Smooth muscle cell (in vitro differentiated cells): ENCODE measurements around the gene TLE2. TPM values are rescaled to one million over a fixed set of nuclear protein-coding genes. Genes with fewer than 3 reads are reported as not detected.

ENCODE experiments used
- DNase-seq: peaks from one replicate; lab custom pipeline; 2025; ENCODE audit not compliant: unreplicated experiment; lab: John Stamatoyannopoulos, UW
- H2AFZ ChIP-seq: fragments of 200-600 bp; sonication (generic); 2 replicates; pipeline ENCODE4 v1.6.0; 2016; ENCODE audit warnings: antibody characterized with exemption, low read depth, mild to moderate bottlenecking
- H3F3A ChIP-seq: fragments of 200-600 bp; sonication (generic); 2 replicates; pipeline ENCODE4 v1.6.0; 2017; ENCODE audit warnings: antibody characterized with exemption, low read depth
- H3K27ac ChIP-seq: fragments of 200-600 bp; sonication (generic); 2 replicates; pipeline ENCODE4 v1.5.1; 2016; ENCODE audit warnings: low read depth, mild to moderate bottlenecking
- H3K27me3 ChIP-seq: fragments of 200-600 bp; sonication (generic); 2 replicates; pipeline ENCODE4 v1.6.1; 2016; ENCODE audit warnings: low read depth, mild to moderate bottlenecking
- H3K36me3 ChIP-seq: fragments of 200-600 bp; sonication (generic); 2 replicates; pipeline ENCODE4 v1.5.1; 2016; ENCODE audit warnings: low read depth
- H3K4me1 ChIP-seq: fragments of 200-600 bp; sonication (generic); 2 replicates; pipeline ENCODE4 v1.5.1; 2016; ENCODE audit warnings: low read depth
- H3K4me2 ChIP-seq: fragments of 200-600 bp; sonication (generic); 2 replicates; pipeline ENCODE4 v1.6.0; 2016; ENCODE audit warnings: mild to moderate bottlenecking
- H3K4me3 ChIP-seq: fragments of 200-600 bp; sonication (generic); 2 replicates; pipeline ENCODE4 v1.5.1; 2016; ENCODE audit warnings: mild to moderate bottlenecking
- H3K79me2 ChIP-seq: fragments of 200-600 bp; sonication (generic); 2 replicates; pipeline ENCODE4 v1.6.0; 2016; ENCODE audit warnings: low read depth, mild to moderate bottlenecking
- H3K9ac ChIP-seq: fragments of 200-600 bp; sonication (generic); 2 replicates; pipeline ENCODE4 v1.6.0; 2016; ENCODE audit warnings: low read depth
- H3K9me3 ChIP-seq: fragments of 200-600 bp; sonication (generic); replicated peaks from 2 replicates; pipeline ENCODE4 v1.5.1; 2016; ENCODE audit warnings: low read depth
- H4K20me1 ChIP-seq: fragments of 200-600 bp; sonication (generic); 2 replicates; pipeline ENCODE4 v1.6.0; 2016; ENCODE audit warnings: low read depth
- CTCF ChIP-seq: fragments of 200-600 bp; sonication (generic); IDR thresholded peaks from 2 replicates; pipeline ENCODE4 v1.5.1; 2017; ENCODE audit warnings: borderline replicate concordance, mild to moderate bottlenecking, antibody characterized with exemption; ENCODE audit not compliant: insufficient read depth, poor library complexity, severe bottlenecking
- WGBS: methylation state at CpG from one replicate; pipeline ENCODE4 v1.1.7; 2016; ENCODE audit warnings: low lambda C conversion rate; 5-methylcytosine and 5-hydroxymethylcytosine counted together
- polyA plus RNA-seq: library from polyadenylated mRNA; unstranded; fragments of >200 nt; fragmentation: Nextera tagmentation; extraction: Ambion mirVana; gene quantifications from 2 replicates; pipeline ENCODE4 v1.2.1, GENCODE V29; 2016
- total RNA-seq: library from RNA; depleted of rRNA; stranded (reverse); fragments of >200 nt; gene quantifications from 2 replicates; pipeline ENCODE4 v1.2.3, GENCODE V29; 2014

The TLE2 gene
- total and polyA plus RNA-seq, 2 experiments from 2014 or later: 7.1 to 14.9 TPM

- no peak overlapping the region for H2AFZ ChIP-seq
Observed at GRCh38 chr19:3034406-3034655, 5.3 kb upstream of the TLE2 start.

GRCh38 chr19:3033595-3034405 lies 4.7 kb upstream of the TLE2 start:
- TF ChIP-seq CTCF: no peak
- no peak overlapping the region for H3K4me2 ChIP-seq
- H3K36me3 ChIP-seq: no peaks in the 10 kb centered on the region
- DNase-seq: no peak
- H3K9me3 ChIP-seq: no peaks in the 10 kb centered on the region
- H3F3A ChIP-seq: peaks cover 20% of the 10 kb centered on the region
- H2AFZ ChIP-seq: no peak overlapping the region
- H3K9ac ChIP-seq: no peak overlapping the region
- H3K79me2 ChIP-seq: no peaks in the 10 kb centered on the region
- H3K4me1 ChIP-seq: peaks cover 6% of the 10 kb centered on the region
- 57% methylated on average over 10 of the region's 11 CpGs for WGBS
- H3K27me3 ChIP-seq: peaks cover 16% of the 10 kb centered on the region
- no peak overlapping the region for H3K4me3 ChIP-seq
- H3K27ac ChIP-seq: no peak overlapping the region
- H4K20me1 ChIP-seq: no peaks in the 10 kb centered on the region

More at GRCh38 chr19:3034406-3034655, 5.3 kb upstream of the TLE2 start:
- Histone ChIP-seq H3K9ac (no peak overlapping the region), H3K27ac (no peak overlapping the region), H3K27me3 (peaks cover 16% of the 10 kb centered on the region), H4K20me1 (no peaks in the 10 kb centered on the region), H3K4me2 (peak overlapping the region; percentile 90), H3K79me2 (no peaks in the 10 kb centered on the region), H3K4me3 (peak overlapping the region; percentile 62), H3K36me3 (no peaks in the 10 kb centered on the region), H3F3A (peaks cover 20% of the 10 kb centered on the region), H3K9me3 (no peaks in the 10 kb centered on the region), H3K4me1 (peaks cover 6% of the 10 kb centered on the region)
- DNase-seq: no peak
- no peak for TF ChIP-seq CTCF

- Histone ChIP-seq H3K9me3 (no peaks in the 10 kb centered on the region), H3K79me2 (no peaks in the 10 kb centered on the region), H3F3A (peaks cover 11% of the 10 kb centered on the region), H3K27ac (no peak overlapping the region), H3K4me1 (peaks cover 10% of the 10 kb centered on the region), H3K36me3 (no peaks in the 10 kb centered on the region), H3K27me3 (peaks cover 35% of the 10 kb centered on the region), H2AFZ (no peak overlapping the region), H3K4me2 (no peak overlapping the region), H3K9ac (no peak overlapping the region), H3K4me3 (no peak overlapping the region), H4K20me1 (no peaks in the 10 kb centered on the region)
- DNase-seq: no peak
- no peak for TF ChIP-seq CTCF
- WGBS: 76% methylated on average over 5 of the region's 5 CpGs
Observed at GRCh38 chr19:3031607-3031867, 2.5 kb upstream of the TLE2 start.

- 5% methylated on average over 22 of the region's 40 CpGs for WGBS
- Histone ChIP-seq H3K9ac (no peak overlapping the region), H3K4me1 (peaks cover 11% of the 10 kb centered on the region), H3K4me2 (peak overlapping the region; percentile 92), H3K36me3 (no peaks in the 10 kb centered on the region), H3K4me3 (peak overlapping the region; percentile 57), H3K9me3 (no peaks in the 10 kb centered on the region), H2AFZ (peak overlapping the region; percentile 54), H3K27me3 (peaks cover 59% of the 10 kb centered on the region), H4K20me1 (no peaks in the 10 kb centered on the region), H3F3A (no peaks in the 10 kb centered on the region), H3K27ac (no peak overlapping the region), H3K79me2 (no peaks in the 10 kb centered on the region)
- DNase-seq: no peak
- TF ChIP-seq CTCF: no peak
Observed at GRCh38 chr19:3028305-3029064, 595 bp downstream of the TLE2 start.
